ENCODE measurements around the gene ARFRP1. TPM values are rescaled to one million over a fixed set of nuclear protein-coding genes. Genes with fewer than 3 reads are reported as not detected.
"Not testable (repeated sequence)": the region's sequence is repeated elsewhere in the genome, so short reads cannot be mapped to it uniquely, and the experiment has no call there.

Gene ARFRP1
- total and polyA plus RNA-seq, 2 donors (not counting 1 experiment from before 2014, with no cell fraction given): 41.0 to 75.5 TPM

- H3K4me1 ChIP-seq (ENCODE audit: control insufficient read depth in 2 of 2, insufficient read depth in 2 of 2, low read length in 2 of 2): no peaks in the 10 kb centered on the region
- H3K27ac ChIP-seq (ENCODE audit: low read length in 2 of 2): no peak overlapping the region
- H3K27me3 Mint-ChIP-seq: no peaks in the 10 kb centered on the region
- no peak for TF ChIP-seq EZH2 (IDR thresholded peaks at IDR 0.05; ENCODE audit: borderline replicate concordance, insufficient read depth, low read depth, low read length, poor library complexity, severe bottlenecking)
- no peak for TF ChIP-seq CTCF (IDR thresholded peaks at IDR 0.05)
- no peaks in the 10 kb centered on the region for H3K4me1 Mint-ChIP-seq
- H3K36me3 ChIP-seq (replicated peaks in 1 of 2; ENCODE audit: control extremely low read depth in 1 of 2, control insufficient read depth in 1 of 2, extremely low read depth in 1 of 2, insufficient read depth in 2 of 2, low read length in 1 of 2): peaks cover 0 to 16% of the 10 kb centered on the region in 2 experiments
- no peak overlapping the region for H3K4me2 ChIP-seq (replicated peaks; ENCODE audit: low read depth, low read length, poor library complexity, severe bottlenecking)
- WGBS (ENCODE audit: insufficient coverage): 98% methylated on average over 10 of the region's 10 CpGs
- no peaks in the 10 kb centered on the region for H3K9me3 Mint-ChIP-seq (ENCODE audit: insufficient read depth)
- intact Hi-C loops (cut with micrococcal nuclease): no loop called here
- DNase-seq (no peak), ATAC-seq (ENCODE audit: low read depth) (no peak)
- ChIA-PET CTCF (no interaction called here), POLR2A (no interaction called here)
- H3K27ac Mint-ChIP-seq: no peak overlapping the region
- no peaks in the 10 kb centered on the region for H3K27me3 ChIP-seq (replicated peaks in 1 of 4; ENCODE audit: control extremely low read depth in 1 of 4, control insufficient read depth in 3 of 4, insufficient read depth in 4 of 4, low read length in 3 of 4)
- no peak overlapping the region for H3K4me3 ChIP-seq (ENCODE audit: control extremely low read depth in 1 of 5, extremely low read depth in 1 of 5, insufficient read depth in 1 of 5, low read depth in 2 of 5, low read length in 4 of 5)
- H2AFZ ChIP-seq (ENCODE audit: insufficient read depth, low read depth, low read length, poor library complexity, severe bottlenecking): no peak overlapping the region
- H3K9me3 ChIP-seq (ENCODE audit: control extremely low read depth in 1 of 3, control insufficient read depth in 2 of 3, insufficient read depth in 1 of 3, low read length in 2 of 3): no peaks in the 10 kb centered on the region
- H3K4me3 Mint-ChIP-seq: no peak overlapping the region
- H4K20me1 ChIP-seq (ENCODE audit: control insufficient read depth, insufficient read depth, low read length, poor library complexity, severe bottlenecking): no peaks in the 10 kb centered on the region
- no peaks in the 10 kb centered on the region for H3K79me2 ChIP-seq (ENCODE audit: control insufficient read depth, insufficient read depth, low read length)
- no peak overlapping the region for H3K9ac ChIP-seq (ENCODE audit: low read length)
Observed at GRCh38 chr20:63672666-63673065, 35.1 kb downstream of the ARFRP1 start.

- ATAC-seq (ENCODE audit: low read depth); H3K27me3 ChIP-seq (replicated peaks in 1 of 4; ENCODE audit: control extremely low read depth in 1 of 4, control insufficient read depth in 3 of 4, insufficient read depth in 4 of 4, low read length in 3 of 4); H3K4me2 ChIP-seq (replicated peaks; ENCODE audit: low read depth, low read length, poor library complexity, severe bottlenecking); H3K4me3 Mint-ChIP-seq; H3K27ac Mint-ChIP-seq; H3K79me2 ChIP-seq (ENCODE audit: control insufficient read depth, insufficient read depth, low read length); H3K9ac ChIP-seq (ENCODE audit: low read length); H3K9me3 ChIP-seq (ENCODE audit: control extremely low read depth in 1 of 3, control insufficient read depth in 2 of 3, insufficient read depth in 1 of 3, low read length in 2 of 3); H3K4me1 Mint-ChIP-seq; H4K20me1 ChIP-seq (ENCODE audit: control insufficient read depth, insufficient read depth, low read length, poor library complexity, severe bottlenecking); intact Hi-C loops (cut with micrococcal nuclease); H3K4me3 ChIP-seq (ENCODE audit: control extremely low read depth in 1 of 5, extremely low read depth in 1 of 5, insufficient read depth in 1 of 5, low read depth in 2 of 5, low read length in 4 of 5); POLR2A ChIA-PET; DNase-seq; H3K27me3 Mint-ChIP-seq; H3K9me3 Mint-ChIP-seq (ENCODE audit: insufficient read depth); CTCF ChIA-PET; H3K4me1 ChIP-seq (ENCODE audit: control insufficient read depth in 2 of 2, insufficient read depth in 2 of 2, low read length in 2 of 2); H3K27ac ChIP-seq (ENCODE audit: low read length in 2 of 2); H2AFZ ChIP-seq (ENCODE audit: insufficient read depth, low read depth, low read length, poor library complexity, severe bottlenecking): not testable (repeated sequence)
- WGBS (ENCODE audit: insufficient coverage): 94% methylated on average over 6 of the region's 12 CpGs
- H3K36me3 ChIP-seq (replicated peaks in 1 of 2; ENCODE audit: control extremely low read depth in 1 of 2, control insufficient read depth in 1 of 2, extremely low read depth in 1 of 2, insufficient read depth in 2 of 2, low read length in 1 of 2): peaks cover 0 to 23% of the 10 kb centered on the region in 2 experiments
Observed at GRCh38 chr20:63671695-63672094, 36.1 kb downstream of the ARFRP1 start.
